Measurements from ENCODE around the gene NRSN2. TPM values are rescaled to one million over a fixed set of nuclear protein-coding genes. Genes with fewer than 3 reads are reported as not detected.

NRSN2 gene
- total and polyA plus RNA-seq, 2 donors (not counting 1 experiment from before 2014, with no cell fraction given): 5.0 to 8.6 TPM

GRCh38 chr20:347640-348484 lies 951 bp downstream of the NRSN2 start:
- H3K36me3 ChIP-seq (replicated peaks in 1 of 2; ENCODE audit: control extremely low read depth in 1 of 2, control insufficient read depth in 1 of 2, extremely low read depth in 1 of 2, insufficient read depth in 2 of 2, low read length in 1 of 2): no peaks in the 10 kb centered on the region
- peak overlapping the region; percentile 86 for H3K9ac ChIP-seq (ENCODE audit: low read length)
- no peaks in the 10 kb centered on the region for H3K27me3 ChIP-seq (replicated peaks in 1 of 4; ENCODE audit: control extremely low read depth in 1 of 4, control insufficient read depth in 3 of 4, insufficient read depth in 4 of 4, low read length in 3 of 4)
- peak overlapping the region; percentile 97 for H3K4me3 Mint-ChIP-seq
- H4K20me1 ChIP-seq (ENCODE audit: control insufficient read depth, insufficient read depth, low read length, poor library complexity, severe bottlenecking): no peaks in the 10 kb centered on the region
- peak overlapping the region; percentile 94 for H2AFZ ChIP-seq (ENCODE audit: insufficient read depth, low read depth, low read length, poor library complexity, severe bottlenecking)
- peaks cover 4% of the 10 kb centered on the region for H3K79me2 ChIP-seq (ENCODE audit: control insufficient read depth, insufficient read depth, low read length)
- intact Hi-C loops (cut with micrococcal nuclease): loop anchor here (1.0 kb wide), 3 partner anchors 18 to 58 kb away; partner anchors contain the start of genes C20orf96 and SOX12
- peak overlapping the region; percentile 94 for H3K4me2 ChIP-seq (replicated peaks; ENCODE audit: low read depth, low read length, poor library complexity, severe bottlenecking)
- H3K4me1 ChIP-seq (ENCODE audit: control insufficient read depth in 2 of 2, insufficient read depth in 2 of 2, low read length in 2 of 2): peaks cover 10 to 19% of the 10 kb centered on the region in 2 donors
- peak overlapping the region; percentile 58 to 74 for H3K27ac ChIP-seq (ENCODE audit: low read length in 2 of 2)
- H3K9me3 Mint-ChIP-seq (ENCODE audit: insufficient read depth): no peaks in the 10 kb centered on the region
- DNase-seq (peak; percentile 78), ATAC-seq (ENCODE audit: low read depth) (peak; percentile 84)
- POLR2A ChIA-PET: no interaction called here
- CTCF ChIA-PET: interaction anchor here (0.6 to 7.0 kb wide), 2 partner anchors 16 to 298 kb away, joined by 3 to 47 read pairs; no protein-coding TSS in a partner anchor
- peak overlapping the region; percentile 92 for H3K27ac Mint-ChIP-seq
- TF ChIP-seq EZH2 (IDR thresholded peaks at IDR 0.05; ENCODE audit: borderline replicate concordance, insufficient read depth, low read depth, low read length, poor library complexity, severe bottlenecking) (no peak), CTCF (IDR thresholded peaks at IDR 0.05) (no peak)
- no peaks in the 10 kb centered on the region for H3K27me3 Mint-ChIP-seq
- H3K4me3 ChIP-seq (ENCODE audit: control extremely low read depth in 1 of 5, extremely low read depth in 1 of 5, insufficient read depth in 1 of 5, low read depth in 2 of 5, low read length in 4 of 5): peak overlapping the region; percentile 27 to 92 (median 79)
- 1% methylated on average over 49 of the region's 61 CpGs for WGBS (ENCODE audit: insufficient coverage)
- H3K9me3 ChIP-seq (ENCODE audit: control extremely low read depth in 1 of 3, control insufficient read depth in 2 of 3, insufficient read depth in 1 of 3, low read length in 2 of 3): no peaks in the 10 kb centered on the region
- H3K4me1 Mint-ChIP-seq: peaks cover 13% of the 10 kb centered on the region
